Measurements from ENCODE around the gene MRPL37. TPM values are rescaled to one million over a fixed set of nuclear protein-coding genes. Genes with fewer than 3 reads are reported as not detected.

The MRPL37 gene
- total RNA-seq, 1 donor, result 28.5 TPM

GRCh38 chr1:54253480-54253879 is 53.5 kb downstream of the MRPL37 start:
- Histone ChIP-seq H3K27me3 (ENCODE audit: insufficient read depth, low read length) (no peaks in the 10 kb centered on the region), H3K9me3 (ENCODE audit: low read depth, low read length) (no peaks in the 10 kb centered on the region), H3K4me3 (ENCODE audit: low read length) (no peak overlapping the region), H3K4me1 (ENCODE audit: insufficient read depth, low read length) (no peaks in the 10 kb centered on the region)

GRCh38 chr1:54254055-54254454 is 54.1 kb downstream of the MRPL37 start:
- Histone ChIP-seq H3K9me3 (ENCODE audit: low read depth, low read length) (no peaks in the 10 kb centered on the region), H3K4me3 (ENCODE audit: low read length) (no peak overlapping the region)

GRCh38 chr1:54255026-54255702 is 55.2 kb downstream of the MRPL37 start:
- H3K27me3 ChIP-seq (ENCODE audit: insufficient read depth, low read length), result no peaks in the 10 kb centered on the region
- H3K4me1 ChIP-seq (ENCODE audit: insufficient read depth, low read length), result no peaks in the 10 kb centered on the region
- no peak overlapping the region for H3K4me3 ChIP-seq (ENCODE audit: low read length)
- no peaks in the 10 kb centered on the region for H3K9me3 ChIP-seq (ENCODE audit: low read depth, low read length)

More at GRCh38 chr1:54254055-54254454, 54.1 kb downstream of the MRPL37 start:
- Histone ChIP-seq H3K27me3 (ENCODE audit: insufficient read depth, low read length) (no peaks in the 10 kb centered on the region), H3K4me1 (ENCODE audit: insufficient read depth, low read length) (no peaks in the 10 kb centered on the region)

- no peaks in the 10 kb centered on the region for H3K9me3 ChIP-seq (ENCODE audit: low read depth, low read length)
- no peak overlapping the region for H3K4me3 ChIP-seq (ENCODE audit: low read length)
- H3K27me3 ChIP-seq (ENCODE audit: insufficient read depth, low read length), result no peaks in the 10 kb centered on the region
- no peaks in the 10 kb centered on the region for H3K4me1 ChIP-seq (ENCODE audit: insufficient read depth, low read length)
Observed at GRCh38 chr1:54256522-54257345, 56.8 kb downstream of the MRPL37 start.

- no peaks in the 10 kb centered on the region for H3K27me3 ChIP-seq (ENCODE audit: insufficient read depth, low read length)
- no peaks in the 10 kb centered on the region for H3K9me3 ChIP-seq (ENCODE audit: low read depth, low read length)
- H3K4me1 ChIP-seq (ENCODE audit: insufficient read depth, low read length), result no peaks in the 10 kb centered on the region
- no peak overlapping the region for H3K4me3 ChIP-seq (ENCODE audit: low read length)
Observed at GRCh38 chr1:54257346-54257620, 57.3 kb downstream of the MRPL37 start.

- Histone ChIP-seq H3K4me3 (ENCODE audit: low read length) (no peak overlapping the region), H3K4me1 (ENCODE audit: insufficient read depth, low read length) (no peaks in the 10 kb centered on the region), H3K27me3 (ENCODE audit: insufficient read depth, low read length) (no peaks in the 10 kb centered on the region), H3K9me3 (ENCODE audit: low read depth, low read length) (no peaks in the 10 kb centered on the region)
Observed at GRCh38 chr1:54257876-54258275, 57.9 kb downstream of the MRPL37 start.

- Histone ChIP-seq H3K4me1 (ENCODE audit: insufficient read depth, low read length) (no peaks in the 10 kb centered on the region), H3K4me3 (ENCODE audit: low read length) (no peak overlapping the region), H3K9me3 (ENCODE audit: low read depth, low read length) (no peaks in the 10 kb centered on the region), H3K27me3 (ENCODE audit: insufficient read depth, low read length) (no peaks in the 10 kb centered on the region)
Observed at GRCh38 chr1:54259546-54260140, 59.7 kb downstream of the MRPL37 start.

GRCh38 chr1:54260810-54261209 is 60.8 kb downstream of the MRPL37 start:
- Histone ChIP-seq H3K9me3 (ENCODE audit: low read depth, low read length) (no peaks in the 10 kb centered on the region), H3K27me3 (ENCODE audit: insufficient read depth, low read length) (no peaks in the 10 kb centered on the region), H3K4me3 (ENCODE audit: low read length) (no peak overlapping the region), H3K4me1 (ENCODE audit: insufficient read depth, low read length) (no peaks in the 10 kb centered on the region)

- H3K27me3 ChIP-seq (ENCODE audit: insufficient read depth, low read length), result no peaks in the 10 kb centered on the region
- H3K9me3 ChIP-seq (ENCODE audit: low read depth, low read length), result no peaks in the 10 kb centered on the region
- no peaks in the 10 kb centered on the region for H3K4me1 ChIP-seq (ENCODE audit: insufficient read depth, low read length)
- H3K4me3 ChIP-seq (ENCODE audit: low read length), result no peak overlapping the region
Observed at GRCh38 chr1:54262244-54262643, 62.3 kb downstream of the MRPL37 start.

- no peaks in the 10 kb centered on the region for H3K9me3 ChIP-seq (ENCODE audit: low read depth, low read length)
- no peaks in the 10 kb centered on the region for H3K4me1 ChIP-seq (ENCODE audit: insufficient read depth, low read length)
- no peak overlapping the region for H3K4me3 ChIP-seq (ENCODE audit: low read length)
- H3K27me3 ChIP-seq (ENCODE audit: insufficient read depth, low read length), result no peaks in the 10 kb centered on the region
Observed at GRCh38 chr1:54263601-54264226, 63.7 kb downstream of the MRPL37 start.

GRCh38 chr1:54265126-54265525 is 65.2 kb downstream of the MRPL37 start:
- H3K9me3 ChIP-seq (ENCODE audit: low read depth, low read length), result no peaks in the 10 kb centered on the region
- no peak overlapping the region for H3K4me3 ChIP-seq (ENCODE audit: low read length)
- H3K27me3 ChIP-seq (ENCODE audit: insufficient read depth, low read length), result no peaks in the 10 kb centered on the region
- no peaks in the 10 kb centered on the region for H3K4me1 ChIP-seq (ENCODE audit: insufficient read depth, low read length)

- Histone ChIP-seq H3K4me1 (ENCODE audit: insufficient read depth, low read length) (no peaks in the 10 kb centered on the region), H3K4me3 (ENCODE audit: low read length) (no peak overlapping the region), H3K9me3 (ENCODE audit: low read depth, low read length) (no peaks in the 10 kb centered on the region), H3K27me3 (ENCODE audit: insufficient read depth, low read length) (no peaks in the 10 kb centered on the region)
Observed at GRCh38 chr1:54265659-54266058, 65.7 kb downstream of the MRPL37 start.

GRCh38 chr1:54266195-54266594 is 66.2 kb downstream of the MRPL37 start:
- H3K4me1 ChIP-seq (ENCODE audit: insufficient read depth, low read length), result no peaks in the 10 kb centered on the region
- H3K27me3 ChIP-seq (ENCODE audit: insufficient read depth, low read length), result no peaks in the 10 kb centered on the region
- no peak overlapping the region for H3K4me3 ChIP-seq (ENCODE audit: low read length)
- no peaks in the 10 kb centered on the region for H3K9me3 ChIP-seq (ENCODE audit: low read depth, low read length)

GRCh38 chr1:54266908-54267307 is 66.9 kb downstream of the MRPL37 start:
- Histone ChIP-seq H3K9me3 (ENCODE audit: low read depth, low read length) (no peaks in the 10 kb centered on the region), H3K27me3 (ENCODE audit: insufficient read depth, low read length) (no peaks in the 10 kb centered on the region), H3K4me3 (ENCODE audit: low read length) (no peak overlapping the region), H3K4me1 (ENCODE audit: insufficient read depth, low read length) (no peaks in the 10 kb centered on the region)
